Measurements from ENCODE around the gene SLC39A5. TPM values are rescaled to one million over a fixed set of nuclear protein-coding genes. Genes with fewer than 3 reads are reported as not detected.

The SLC39A5 gene
- total RNA-seq, 3 donors from 2014 or later (not counting 1 experiment from before 2014, with no cell fraction given) = 0.70 to 1.4 (median 0.71) TPM

DNA sequence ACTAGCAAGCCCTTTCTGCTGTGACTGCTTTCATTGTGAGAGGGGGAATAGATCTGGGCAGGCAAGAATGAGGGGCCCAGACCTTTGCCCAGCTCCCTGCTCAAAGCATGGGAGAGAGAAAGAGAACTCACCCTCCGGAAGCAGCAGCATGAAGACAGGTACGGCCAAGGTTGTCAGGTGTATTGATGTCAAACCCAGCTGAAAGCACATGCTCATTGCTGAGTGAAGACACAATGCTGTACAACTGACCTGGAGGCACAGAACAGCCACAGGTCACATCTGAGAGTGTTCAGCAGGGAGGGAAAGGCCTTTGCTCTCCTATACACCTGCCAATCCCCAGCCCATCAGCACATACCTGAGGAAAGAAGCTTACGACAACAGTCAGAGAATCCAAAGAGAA is 22.8 kb downstream of the SLC39A5 start:
- peaks cover 14% of the 10 kb centered on the region for H3K4me1 ChIP-seq (ENCODE audit: control insufficient read depth, insufficient read depth, low read length)
- Mint-ChIP-seq H3K4me1 (peaks cover 0 to 19% of the 10 kb centered on the region in 2 donors), H3K4me3 (no peak overlapping the region), H3K27ac (no peak overlapping the region), H3K27me3 (ENCODE audit: low read depth in 2 of 2) (no peaks in the 10 kb centered on the region), H3K36me3 (peaks cover 10% of the 10 kb centered on the region), H3K9me3 (no peaks in the 10 kb centered on the region)
- DNase-seq = no peak
- H3K36me3 ChIP-seq (ENCODE audit: control insufficient read depth, insufficient read depth, low read length) = peaks cover 75% of the 10 kb centered on the region
- H3K27ac ChIP-seq (ENCODE audit: low read length) = no peak overlapping the region
- TF ChIP-seq, protein P1, sequence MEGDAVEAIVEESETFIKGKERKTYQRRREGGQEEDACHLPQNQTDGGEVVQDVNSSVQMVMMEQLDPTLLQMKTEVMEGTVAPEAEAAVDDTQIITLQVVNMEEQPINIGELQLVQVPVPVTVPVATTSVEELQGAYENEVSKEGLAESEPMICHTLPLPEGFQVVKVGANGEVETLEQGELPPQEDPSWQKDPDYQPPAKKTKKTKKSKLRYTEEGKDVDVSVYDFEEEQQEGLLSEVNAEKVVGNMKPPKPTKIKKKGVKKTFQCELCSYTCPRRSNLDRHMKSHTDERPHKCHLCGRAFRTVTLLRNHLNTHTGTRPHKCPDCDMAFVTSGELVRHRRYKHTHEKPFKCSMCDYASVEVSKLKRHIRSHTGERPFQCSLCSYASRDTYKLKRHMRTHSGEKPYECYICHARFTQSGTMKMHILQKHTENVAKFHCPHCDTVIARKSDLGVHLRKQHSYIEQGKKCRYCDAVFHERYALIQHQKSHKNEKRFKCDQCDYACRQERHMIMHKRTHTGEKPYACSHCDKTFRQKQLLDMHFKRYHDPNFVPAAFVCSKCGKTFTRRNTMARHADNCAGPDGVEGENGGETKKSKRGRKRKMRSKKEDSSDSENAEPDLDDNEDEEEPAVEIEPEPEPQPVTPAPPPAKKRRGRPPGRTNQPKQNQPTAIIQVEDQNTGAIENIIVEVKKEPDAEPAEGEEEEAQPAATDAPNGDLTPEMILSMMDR (IDR thresholded peaks at IDR 0.05) = no peak
- no peaks in the 10 kb centered on the region for H3K9me3 ChIP-seq (ENCODE audit: control insufficient read depth, insufficient read depth, low read length)
- intact Hi-C loops (cut with micrococcal nuclease) = loop anchor here (10.0 kb wide), 1 partner anchor 212 kb away; the partner anchor contains the start of gene SPRYD4
- 96% methylated on average over 3 of the region's 3 CpGs for WGBS (ENCODE audit: insufficient coverage)
- no peak overlapping the region for H3K4me3 ChIP-seq (ENCODE audit: low read length)
- no peak for ATAC-seq
- H3K27me3 ChIP-seq (ENCODE audit: control insufficient read depth, insufficient read depth, low read length) = no peaks in the 10 kb centered on the region

DNA sequence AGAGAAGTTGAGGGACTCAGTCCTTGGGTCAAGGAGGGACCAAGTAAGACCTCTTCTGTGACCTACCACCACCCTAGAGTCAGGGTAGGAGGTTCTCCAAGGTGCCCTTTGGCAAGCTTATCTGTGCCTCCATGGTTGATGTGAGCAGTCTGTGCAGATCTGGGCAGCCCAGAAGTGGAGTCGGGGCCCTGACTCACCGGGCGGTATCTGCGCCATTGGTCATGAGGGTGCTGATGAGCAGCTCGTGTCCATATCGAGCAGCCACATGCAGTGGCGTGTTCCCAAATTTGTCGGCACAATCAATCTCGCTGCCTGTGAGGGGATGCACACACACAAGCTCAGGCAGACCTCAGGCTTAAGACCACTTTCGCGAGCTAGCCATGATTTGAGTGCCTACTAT is 23.2 kb downstream of the SLC39A5 start:
- no peak overlapping the region for H3K4me3 ChIP-seq (ENCODE audit: low read length)
- Mint-ChIP-seq H3K4me3 (no peak overlapping the region), H3K27me3 (ENCODE audit: low read depth in 2 of 2) (no peaks in the 10 kb centered on the region), H3K4me1 (peaks cover 0 to 19% of the 10 kb centered on the region in 2 donors), H3K36me3 (peaks cover 10% of the 10 kb centered on the region), H3K9me3 (no peaks in the 10 kb centered on the region), H3K27ac (no peak overlapping the region)
- 96% methylated on average over 11 of the region's 11 CpGs for WGBS (ENCODE audit: insufficient coverage)
- DNase-seq = no peak
- no peaks in the 10 kb centered on the region for H3K9me3 ChIP-seq (ENCODE audit: control insufficient read depth, insufficient read depth, low read length)
- H3K36me3 ChIP-seq (ENCODE audit: control insufficient read depth, insufficient read depth, low read length) = peaks cover 71% of the 10 kb centered on the region
- intact Hi-C loops (cut with micrococcal nuclease) = loop anchor here (10.0 kb wide), 1 partner anchor 212 kb away; the partner anchor contains the start of gene SPRYD4
- ATAC-seq = no peak
- H3K27me3 ChIP-seq (ENCODE audit: control insufficient read depth, insufficient read depth, low read length) = no peaks in the 10 kb centered on the region
- peaks cover 16% of the 10 kb centered on the region for H3K4me1 ChIP-seq (ENCODE audit: control insufficient read depth, insufficient read depth, low read length)
- H3K27ac ChIP-seq (ENCODE audit: low read length) = no peak overlapping the region
- TF ChIP-seq, protein P1 (IDR thresholded peaks at IDR 0.05) = no peak

DNA sequence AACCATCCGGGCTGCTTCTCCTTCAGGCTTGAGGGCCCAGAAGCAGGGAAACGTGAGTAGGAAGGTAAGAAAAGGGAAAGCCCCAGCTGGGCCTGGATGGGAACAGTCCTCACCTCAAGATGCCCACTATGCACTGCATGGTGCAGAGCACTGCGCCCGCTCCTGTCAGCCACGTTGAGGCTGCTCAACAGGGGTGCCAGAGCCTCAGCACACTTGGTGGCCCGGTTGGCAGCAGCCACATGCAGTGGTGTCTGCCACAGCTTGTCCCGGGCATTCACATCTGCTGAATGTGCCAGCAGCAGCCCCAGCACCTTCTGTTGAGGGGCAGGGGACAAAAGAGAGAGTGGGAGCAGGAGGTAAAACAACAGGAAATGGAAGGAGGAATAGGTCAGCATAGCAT is 25.8 kb downstream of the SLC39A5 start:
- no peaks in the 10 kb centered on the region for H3K9me3 Mint-ChIP-seq
- DNase-seq = no peak
- no peaks in the 10 kb centered on the region for H3K9me3 ChIP-seq (ENCODE audit: control insufficient read depth, insufficient read depth, low read length)
- no peak for ATAC-seq
- intact Hi-C loops (cut with micrococcal nuclease) = loop anchor here (5.0 to 10.0 kb wide), 2 partner anchors 33 to 209 kb away; partner anchors contain the start of genes NABP2, RNF41 and SPRYD4
- no peak overlapping the region for H3K4me3 ChIP-seq (ENCODE audit: low read length)
- H3K27me3 ChIP-seq (ENCODE audit: control insufficient read depth, insufficient read depth, low read length) = no peaks in the 10 kb centered on the region
- TF ChIP-seq, protein P1 (IDR thresholded peaks at IDR 0.05) = no peak
- no peaks in the 10 kb centered on the region for H3K27me3 Mint-ChIP-seq (ENCODE audit: low read depth in 2 of 2)
- H3K27ac Mint-ChIP-seq = peak overlapping the region in 1 of 2 donors; percentile 47
- no peak overlapping the region for H3K4me3 Mint-ChIP-seq
- WGBS (ENCODE audit: insufficient coverage) = 94% methylated on average over 7 of the region's 7 CpGs
- H3K27ac ChIP-seq (ENCODE audit: low read length) = no peak overlapping the region
- H3K4me1 Mint-ChIP-seq = peaks cover 8 to 26% of the 10 kb centered on the region in 2 donors
- peaks cover 52% of the 10 kb centered on the region for H3K36me3 ChIP-seq (ENCODE audit: control insufficient read depth, insufficient read depth, low read length)
- H3K4me1 ChIP-seq (ENCODE audit: control insufficient read depth, insufficient read depth, low read length) = peaks cover 24% of the 10 kb centered on the region
- peaks cover 10% of the 10 kb centered on the region for H3K36me3 Mint-ChIP-seq
